Panc1 (cell line): Measurements from ENCODE around the gene EGFR.

Experiments
- CTCF ChIP-seq: fragments of 450-650 bp; IDR thresholded peaks from 2 replicates; pipeline ENCODE4 v1.5.1; 2017; ENCODE audit warnings: mild to moderate bottlenecking
- POLR2AphosphoS5 ChIP-seq: IDR thresholded peaks from 2 replicates; pipeline ENCODE4 v1.6.1; 2012; ENCODE audit warnings: mild to moderate bottlenecking, low read depth, low read length, moderate library complexity
- REST ChIP-seq, 2 experiments: IDR thresholded peaks; 2 replicates each; pipeline ENCODE4 v1.6.1; 2011 to 2012; ENCODE audit warnings: low read depth in 2 of 2, control low read depth in 1 of 2, low read length in 1 of 2, mild to moderate bottlenecking in 1 of 2, moderate library complexity in 1 of 2; ENCODE audit not compliant: insufficient read depth in 1 of 2
- SIN3A ChIP-seq: IDR thresholded peaks from 2 replicates; pipeline ENCODE4 v1.6.1; 2012; ENCODE audit warnings: low read depth, mild to moderate bottlenecking, low read length, moderate library complexity, borderline replicate concordance; ENCODE audit not compliant: insufficient read depth
- TCF7L2 ChIP-seq: IDR thresholded peaks from 2 replicates; pipeline ENCODE4 v1.6.1; 2011; ENCODE audit warnings: mild to moderate bottlenecking, low read depth, low read length, inconsistent platforms

GRCh38 chr7:55251313-55251712 lies 232.5 kb downstream of the EGFR start:
- TF ChIP-seq CTCF = no peak
- no peak for TF ChIP-seq POLR2AphosphoS5
- no peak for TF ChIP-seq SIN3A
- TF ChIP-seq TCF7L2 = no peak
- TF ChIP-seq REST (IDR thresholded peaks at IDR 0.05; ENCODE audit: insufficient read depth in 1 of 2, low read depth in 2 of 2, low read length in 1 of 2) = no peak
